Prostate gland (tissue), 2 donors: Measurements from ENCODE around the gene SON. TPM values are rescaled to one million over a fixed set of nuclear protein-coding genes. Genes with fewer than 3 reads are reported as not detected.

Experiments
- DNase-seq: peaks from one replicate; pipeline ENCODE4 v3.0.0-alpha.2; 2019; ENCODE audit warnings: low spot score
- H3K27ac ChIP-seq, 2 donors: fragments of 200-600 bp; sonication (generic); 2 replicates each; pipeline ENCODE4 v1.5.1; 2017 to 2019
- H3K27me3 ChIP-seq: fragments of 200-600 bp; sonication (generic); replicated peaks from 2 replicates; pipeline ENCODE4 v1.5.1; 2019; ENCODE audit not compliant: insufficient read depth
- H3K36me3 ChIP-seq, 2 donors: fragments of 200-600 bp; sonication (generic); 1 replicate in 1 of 2; 2 replicates in 1 of 2; pipeline versions ENCODE4 v1.5.1 to v1.8.1; 2017 to 2019
- H3K4me1 ChIP-seq: fragments of 200-600 bp; sonication (generic); replicated peaks from 2 replicates; pipeline ENCODE4 v1.5.1; 2019
- H3K4me3 ChIP-seq, 2 donors: fragments of 200-600 bp; sonication (generic); 2 replicates each; pipeline ENCODE4 v1.5.1; 2017 to 2019
- H3K9me3 ChIP-seq: fragments of 200-600 bp; sonication (generic); 2 replicates; pipeline ENCODE4 v1.5.1; 2017
- POLR2A ChIP-seq: fragments of 450-650 bp; IDR thresholded peaks from one replicate; pipeline ENCODE4 v1.6.1; 2016; ENCODE audit warnings: antibody characterized with exemption, mild to moderate bottlenecking
- POLR2AphosphoS5 ChIP-seq: sonication (generic); formaldehyde crosslinking; IDR thresholded peaks from one replicate; pipeline ENCODE4 v1.6.1; 2017; ENCODE audit warnings: antibody characterized with exemption
- WGBS: methylation state at CpG from one replicate; pipeline ENCODE4 v1.1.5; 2018; 5-methylcytosine and 5-hydroxymethylcytosine counted together
- intact Hi-C: fragments of 100-400 bp; cut with DNase I; formaldehyde crosslinking; loops from one replicate; pipeline ENCODE4 v1.14.2; 2022
- total RNA-seq, 2 donors: library from RNA; depleted of rRNA; stranded (reverse); fragments of >200 nt; gene quantifications; one replicate each; pipeline ENCODE4 v1.1.0, GENCODE V29; 2016
- TF ChIP-seq, protein P1 (sequence below), 4 experiments: fragments of 200-600 bp in 2 of 4; fragments of 450-650 bp in 2 of 4; sonication (generic) in 2 of 4; IDR thresholded peaks; 1 replicate in 3 of 4; 2 replicates in 1 of 4; pipeline ENCODE4 v1.5.1; 2016 to 2019; ENCODE audit warnings: antibody characterized with exemption in 4 of 4, mild to moderate bottlenecking in 2 of 4, moderate library complexity in 2 of 4

The SON gene
- total RNA-seq, 2 donors from 2014 or later: 213 to 222 TPM

DNA sequence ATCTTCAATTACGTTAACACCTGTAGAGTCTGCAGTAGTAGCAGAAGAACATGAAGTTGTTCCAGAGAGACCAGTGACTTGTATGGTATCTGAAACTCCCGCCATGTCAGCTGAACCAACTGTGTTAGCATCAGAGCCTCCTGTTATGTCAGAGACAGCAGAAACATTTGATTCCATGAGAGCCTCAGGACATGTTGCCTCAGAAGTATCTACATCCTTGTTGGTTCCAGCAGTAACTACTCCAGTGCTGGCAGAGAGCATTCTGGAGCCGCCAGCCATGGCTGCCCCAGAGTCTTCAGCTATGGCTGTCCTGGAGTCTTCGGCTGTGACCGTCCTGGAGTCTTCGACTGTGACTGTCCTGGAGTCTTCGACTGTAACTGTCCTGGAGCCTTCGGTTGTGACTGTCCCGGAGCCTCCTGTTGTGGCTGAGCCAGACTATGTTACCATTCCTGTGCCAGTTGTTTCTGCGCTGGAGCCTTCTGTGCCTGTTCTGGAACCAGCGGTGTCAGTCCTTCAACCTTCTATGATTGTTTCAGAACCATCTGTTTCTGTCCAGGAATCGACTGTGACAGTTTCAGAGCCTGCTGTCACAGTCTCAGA lies 10.3 kb downstream of the SON start:
- intact Hi-C loops: no loop called here
- Histone ChIP-seq H3K4me1 (no peaks in the 10 kb centered on the region), H3K27ac (no peak overlapping the region), H3K27me3 (no peaks in the 10 kb centered on the region), H3K4me3 (no peak overlapping the region), H3K9me3 (no peaks in the 10 kb centered on the region), H3K36me3 (peaks cover 26 to 36% of the 10 kb centered on the region in 2 donors)
- TF ChIP-seq POLR2A (no peak), POLR2AphosphoS5 (no peak)
- TF ChIP-seq, protein P1, sequence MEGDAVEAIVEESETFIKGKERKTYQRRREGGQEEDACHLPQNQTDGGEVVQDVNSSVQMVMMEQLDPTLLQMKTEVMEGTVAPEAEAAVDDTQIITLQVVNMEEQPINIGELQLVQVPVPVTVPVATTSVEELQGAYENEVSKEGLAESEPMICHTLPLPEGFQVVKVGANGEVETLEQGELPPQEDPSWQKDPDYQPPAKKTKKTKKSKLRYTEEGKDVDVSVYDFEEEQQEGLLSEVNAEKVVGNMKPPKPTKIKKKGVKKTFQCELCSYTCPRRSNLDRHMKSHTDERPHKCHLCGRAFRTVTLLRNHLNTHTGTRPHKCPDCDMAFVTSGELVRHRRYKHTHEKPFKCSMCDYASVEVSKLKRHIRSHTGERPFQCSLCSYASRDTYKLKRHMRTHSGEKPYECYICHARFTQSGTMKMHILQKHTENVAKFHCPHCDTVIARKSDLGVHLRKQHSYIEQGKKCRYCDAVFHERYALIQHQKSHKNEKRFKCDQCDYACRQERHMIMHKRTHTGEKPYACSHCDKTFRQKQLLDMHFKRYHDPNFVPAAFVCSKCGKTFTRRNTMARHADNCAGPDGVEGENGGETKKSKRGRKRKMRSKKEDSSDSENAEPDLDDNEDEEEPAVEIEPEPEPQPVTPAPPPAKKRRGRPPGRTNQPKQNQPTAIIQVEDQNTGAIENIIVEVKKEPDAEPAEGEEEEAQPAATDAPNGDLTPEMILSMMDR (IDR thresholded peaks at IDR 0.05): no peak
- DNase-seq: no peak
- 97% methylated on average over 12 of the region's 12 CpGs for WGBS

DNA sequence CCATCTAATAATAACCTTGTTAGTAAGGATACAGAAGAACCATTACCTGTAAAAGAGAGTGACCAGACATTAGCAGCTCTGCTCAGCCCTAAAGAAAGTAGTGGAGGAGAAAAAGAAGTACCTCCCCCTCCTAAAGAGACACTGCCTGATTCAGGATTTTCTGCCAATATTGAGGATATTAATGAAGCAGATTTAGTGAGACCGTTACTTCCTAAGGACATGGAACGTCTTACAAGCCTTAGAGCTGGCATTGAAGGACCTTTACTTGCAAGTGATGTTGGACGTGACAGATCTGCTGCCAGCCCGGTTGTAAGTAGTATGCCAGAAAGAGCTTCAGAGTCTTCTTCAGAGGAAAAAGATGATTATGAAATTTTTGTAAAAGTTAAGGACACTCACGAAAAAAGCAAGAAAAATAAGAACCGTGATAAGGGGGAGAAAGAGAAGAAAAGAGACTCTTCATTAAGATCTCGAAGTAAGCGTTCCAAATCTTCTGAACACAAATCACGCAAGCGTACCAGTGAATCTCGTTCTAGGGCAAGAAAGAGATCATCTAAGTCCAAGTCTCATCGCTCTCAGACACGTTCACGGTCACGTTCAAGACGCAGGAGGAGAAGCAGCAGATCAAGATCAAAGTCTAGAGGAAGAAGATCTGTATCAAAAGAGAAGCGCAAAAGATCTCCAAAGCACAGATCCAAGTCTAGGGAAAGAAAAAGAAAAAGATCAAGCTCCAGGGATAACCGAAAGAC lies 11.6 kb downstream of the SON start:
- TF ChIP-seq POLR2AphosphoS5 (no peak), POLR2A (no peak)
- TF ChIP-seq, protein P1 (IDR thresholded peaks at IDR 0.05): no peak
- Histone ChIP-seq H3K9me3 (no peaks in the 10 kb centered on the region), H3K4me3 (no peak overlapping the region), H3K27me3 (no peaks in the 10 kb centered on the region), H3K36me3 (peaks cover 26 to 39% of the 10 kb centered on the region in 2 donors), H3K4me1 (no peaks in the 10 kb centered on the region), H3K27ac (no peak overlapping the region)
- WGBS: 95% methylated on average over 18 of the region's 18 CpGs
- intact Hi-C loops: no loop called here
- no peak for DNase-seq

DNA sequence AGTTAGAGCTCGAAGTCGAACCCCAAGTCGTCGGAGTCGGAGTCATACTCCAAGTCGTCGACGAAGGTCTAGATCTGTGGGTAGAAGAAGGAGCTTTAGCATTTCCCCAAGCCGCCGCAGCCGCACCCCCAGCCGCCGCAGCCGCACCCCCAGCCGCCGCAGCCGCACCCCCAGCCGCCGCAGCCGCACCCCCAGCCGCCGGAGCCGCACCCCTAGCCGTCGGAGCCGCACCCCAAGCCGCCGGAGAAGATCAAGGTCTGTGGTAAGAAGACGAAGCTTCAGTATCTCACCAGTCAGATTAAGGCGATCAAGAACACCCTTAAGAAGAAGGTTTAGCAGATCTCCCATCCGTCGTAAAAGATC lies 12.1 kb downstream of the SON start:
- Histone ChIP-seq H3K36me3 (peaks cover 26 to 44% of the 10 kb centered on the region in 2 donors), H3K4me1 (no peaks in the 10 kb centered on the region), H3K27ac (no peak overlapping the region), H3K27me3 (no peaks in the 10 kb centered on the region), H3K4me3 (no peak overlapping the region), H3K9me3 (no peaks in the 10 kb centered on the region)
- no peak for TF ChIP-seq POLR2A
- TF ChIP-seq, protein P1 (IDR thresholded peaks at IDR 0.05): no peak
- no peak for TF ChIP-seq POLR2AphosphoS5
- DNase-seq: no peak
- WGBS: 99% methylated on average over 32 of the region's 32 CpGs
- intact Hi-C loops: no loop called here

DNA sequence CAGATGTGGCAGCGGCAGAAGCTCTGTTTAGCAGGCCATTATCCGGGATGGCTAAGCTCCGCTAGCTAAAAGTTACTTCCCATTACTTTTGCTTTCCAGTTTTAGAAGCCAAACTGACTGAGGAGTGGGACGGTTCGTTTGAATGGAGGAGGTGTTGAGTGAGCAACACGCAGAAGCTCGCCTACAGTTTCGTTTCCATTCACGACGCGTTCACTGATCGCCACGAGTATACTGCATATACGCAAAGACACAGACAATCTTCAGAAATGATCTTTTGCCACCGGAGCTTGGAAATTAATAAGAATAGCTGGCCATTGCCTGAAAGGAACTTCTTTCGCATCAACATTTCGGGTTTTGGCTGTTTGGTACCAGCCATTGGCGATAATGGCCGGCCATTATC lies 14.6 kb downstream of the SON start:
- H3K9me3 ChIP-seq: no peaks in the 10 kb centered on the region
- intact Hi-C loops: no loop called here
- TF ChIP-seq, protein P1 (IDR thresholded peaks at IDR 0.05): no peak
- TF ChIP-seq POLR2A (no peak), POLR2AphosphoS5 (no peak)
- no peak for DNase-seq
- H3K27ac ChIP-seq: no peak overlapping the region
- no peak overlapping the region for H3K4me3 ChIP-seq
- H3K4me1 ChIP-seq: no peaks in the 10 kb centered on the region
- no peaks in the 10 kb centered on the region for H3K27me3 ChIP-seq
- 95% methylated on average over 19 of the region's 19 CpGs for WGBS
- H3K36me3 ChIP-seq: peaks cover 12 to 20% of the 10 kb centered on the region in 2 donors
